CD4-positive, alpha-beta T cell treated with Interleukin-4 for 4 hours (primary cell): ENCODE data around the gene AK5.

Source experiments
- DNase-seq: peaks from one replicate; pipeline ENCODE4 v3.0.0-alpha.2; 2020

The AK5 gene

DNA sequence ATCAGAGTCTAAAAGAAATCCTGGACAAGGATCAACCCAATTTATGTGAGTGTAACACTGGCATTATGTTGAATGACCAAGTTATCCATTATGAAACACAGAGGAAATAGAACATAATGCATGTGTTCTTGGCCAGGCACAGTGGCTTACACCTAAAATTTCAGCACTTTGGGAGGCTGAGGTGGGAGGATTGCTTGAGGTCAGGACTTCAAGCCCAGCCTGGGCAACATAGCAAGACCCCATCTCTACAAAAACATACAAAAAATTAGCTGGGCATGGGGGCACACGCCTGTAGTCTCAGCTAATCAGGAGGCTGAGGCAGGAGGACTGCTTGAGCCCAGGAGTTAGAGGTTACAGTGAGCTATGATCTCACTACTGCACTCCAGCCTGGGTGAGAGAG is 270.8 kb downstream of the AK5 start:
- DNase-seq, result no peak

DNA sequence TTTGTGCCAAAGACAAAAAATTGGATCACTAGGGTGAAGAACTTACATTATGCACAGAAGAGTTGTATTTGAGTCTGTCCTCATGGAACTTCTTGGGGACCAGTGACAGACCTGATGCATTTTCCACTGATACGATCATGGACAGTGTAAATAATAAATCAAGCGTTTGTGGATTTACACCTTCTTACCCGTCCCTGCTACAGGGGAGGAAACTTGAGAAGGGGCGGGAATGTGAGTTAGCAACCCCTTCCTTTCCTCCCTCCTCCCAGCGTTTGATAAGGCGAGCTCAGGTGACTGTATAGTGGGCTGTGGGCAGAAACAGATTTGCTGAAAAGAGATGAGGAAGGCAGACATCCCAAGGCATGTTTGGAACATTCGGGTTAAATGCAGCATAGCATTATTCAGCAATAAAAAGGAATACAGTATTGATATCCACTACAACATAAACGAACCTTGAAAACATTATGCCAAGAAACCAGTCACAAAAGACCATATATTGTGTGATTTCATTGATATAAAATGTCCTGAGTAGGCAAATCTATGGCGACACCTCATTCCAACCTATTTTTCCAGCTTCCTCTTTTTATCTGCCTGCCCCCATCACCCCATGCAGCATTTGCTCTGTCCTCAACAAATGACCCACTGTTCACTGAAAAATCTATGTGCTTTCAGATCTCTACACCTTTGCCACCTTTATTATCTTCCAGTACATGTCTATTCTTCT is 271.9 kb downstream of the AK5 start:
- DNase-seq, result no peak

DNA sequence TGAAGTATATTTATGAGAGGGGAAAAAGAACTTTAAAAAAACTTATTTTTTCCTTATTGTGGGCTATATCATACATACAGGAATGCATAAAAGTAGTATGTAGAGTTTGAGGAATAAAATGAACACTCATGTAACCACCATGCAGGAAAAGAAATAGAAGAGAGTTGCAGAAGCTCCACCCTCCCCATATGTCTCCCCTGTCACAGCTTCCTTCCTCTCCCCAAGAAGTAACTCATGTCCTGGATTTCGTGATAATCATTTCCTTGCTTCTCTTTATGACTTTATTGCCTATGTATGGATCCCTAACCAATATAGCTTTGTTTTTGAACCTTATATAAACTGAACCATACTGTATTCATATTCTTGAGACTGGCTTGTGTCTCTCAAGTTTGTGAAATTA is 274.2 kb downstream of the AK5 start:
- DNase-seq, result no peak

DNA sequence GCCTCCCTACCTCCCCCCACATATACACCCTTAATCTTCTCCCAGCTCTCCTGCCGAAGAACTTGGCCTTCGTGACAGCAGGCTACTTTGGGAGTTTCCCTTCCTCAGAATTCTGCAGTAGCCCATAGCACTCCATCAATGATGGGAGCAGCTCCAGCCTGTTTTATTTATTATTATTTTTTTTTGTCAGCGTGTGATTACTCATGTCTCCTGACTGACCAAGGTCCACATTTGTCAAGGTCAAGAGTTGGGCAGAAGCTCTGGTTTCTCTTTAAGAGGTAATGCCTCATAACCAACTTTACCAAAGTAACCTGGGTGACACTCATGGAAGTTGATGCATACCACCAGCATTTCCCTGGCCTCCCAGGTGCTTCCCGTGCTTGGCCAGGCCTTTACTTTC is 275.2 kb downstream of the AK5 start:
- DNase-seq, result no peak

DNA sequence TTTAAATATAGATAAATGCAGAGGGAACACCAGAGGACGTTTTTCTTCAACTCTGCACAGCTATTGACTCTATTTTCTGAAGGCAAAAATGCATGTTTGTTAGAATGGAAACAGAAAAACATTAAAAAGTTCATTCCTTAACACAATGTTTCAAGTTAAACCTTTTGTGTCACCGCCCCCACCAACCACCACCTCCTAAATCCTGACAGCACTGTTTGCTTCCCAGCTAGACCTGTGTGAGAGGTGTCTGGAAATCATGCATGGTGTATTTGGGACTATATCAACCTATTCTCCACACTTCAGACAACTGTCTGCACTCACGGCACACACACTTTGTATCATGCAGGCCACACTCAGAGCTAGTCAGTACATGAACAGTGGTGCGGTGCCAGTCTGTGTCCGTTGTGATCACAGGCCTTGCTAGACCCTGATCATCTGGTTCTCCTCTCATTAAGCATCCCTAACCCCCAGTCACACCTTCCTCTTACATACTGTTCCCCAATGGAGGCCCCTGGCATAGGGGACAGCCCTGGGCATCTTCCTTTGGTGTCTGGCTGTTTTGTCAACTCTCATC is 276.9 kb downstream of the AK5 start:
- no peak for DNase-seq

DNA sequence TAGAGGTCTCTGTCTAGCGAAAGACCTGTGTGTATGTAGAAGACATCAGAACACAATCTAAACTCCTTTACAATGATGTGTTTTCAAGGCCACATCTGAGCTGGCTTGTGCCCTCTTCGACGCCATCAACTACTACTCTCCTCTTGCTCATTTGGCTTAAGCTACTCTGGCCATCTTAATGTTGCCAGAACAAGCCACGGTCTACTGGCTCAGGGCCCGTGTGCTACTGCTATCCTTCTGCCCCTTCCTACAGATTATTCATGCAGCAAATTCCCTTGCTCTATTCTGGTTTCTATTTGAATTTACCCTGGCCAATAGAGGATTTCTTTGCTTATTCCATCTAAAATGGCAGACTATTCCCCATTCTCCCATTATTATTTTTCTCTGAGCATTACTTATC is 278.9 kb downstream of the AK5 start:
- no peak for DNase-seq

DNA sequence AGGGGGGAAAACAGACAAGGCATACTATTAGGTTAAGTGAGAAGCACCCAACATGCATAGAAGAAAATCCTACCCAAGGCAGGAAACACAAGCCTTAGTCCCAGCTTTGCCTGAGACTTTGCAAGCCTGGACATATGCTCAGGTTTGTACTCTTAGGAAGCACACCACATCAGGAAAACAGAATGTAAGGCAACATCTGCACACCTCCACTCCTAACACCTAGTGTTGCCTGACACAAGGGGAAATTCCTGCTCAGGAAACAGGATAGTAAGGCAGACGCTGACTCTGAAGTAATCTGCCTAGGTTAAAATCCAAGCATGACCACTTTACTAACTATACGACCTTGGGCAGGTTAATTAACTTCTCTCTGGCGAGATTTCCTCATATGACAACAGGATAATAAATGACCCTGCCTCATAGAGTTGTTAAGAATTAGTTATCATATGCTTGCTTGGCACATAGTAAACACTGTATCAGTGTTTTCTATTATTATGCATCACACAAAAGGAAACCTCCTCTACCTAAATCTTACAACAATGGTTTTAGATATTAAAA is 280.9 kb downstream of the AK5 start:
- DNase-seq, result no peak

DNA sequence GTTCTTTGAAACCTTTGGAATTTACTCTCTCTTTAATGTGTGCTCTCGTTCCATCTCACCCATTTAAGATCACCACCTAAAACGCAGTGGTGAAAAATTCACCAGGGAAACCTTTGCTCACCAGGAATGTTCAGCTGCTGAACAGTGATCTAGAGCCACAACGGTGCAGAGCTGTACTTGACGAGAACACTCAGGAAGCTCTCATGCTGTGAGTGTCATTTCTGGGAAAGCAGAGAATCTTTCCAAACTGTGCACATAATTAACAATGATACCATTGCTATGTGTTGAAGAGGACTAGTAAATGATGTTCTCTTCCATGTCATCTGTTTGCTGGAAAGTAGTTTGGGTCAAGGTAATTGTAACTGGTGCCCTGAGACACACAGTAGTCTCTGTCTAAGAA is 283.5 kb downstream of the AK5 start:
- DNase-seq, result no peak

DNA sequence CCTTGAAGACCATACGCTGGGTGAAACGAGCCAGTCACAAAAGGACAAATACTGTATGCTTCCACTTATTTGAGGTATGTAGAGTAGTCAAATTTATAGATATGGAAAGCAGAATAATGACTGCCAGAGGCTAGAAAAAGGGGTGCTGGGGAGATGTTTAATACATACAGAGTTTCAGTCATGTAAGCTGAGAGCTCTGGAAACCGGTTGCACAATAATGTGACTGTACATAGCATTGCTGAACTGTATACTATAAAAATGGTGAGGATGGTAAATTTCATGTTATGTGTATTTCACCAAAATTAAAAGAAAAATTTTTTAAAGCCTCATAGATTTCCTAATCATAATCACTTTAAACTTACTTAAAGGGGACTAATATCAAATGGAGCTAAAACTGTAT is 289.8 kb downstream of the AK5 start:
- no peak for DNase-seq

DNA sequence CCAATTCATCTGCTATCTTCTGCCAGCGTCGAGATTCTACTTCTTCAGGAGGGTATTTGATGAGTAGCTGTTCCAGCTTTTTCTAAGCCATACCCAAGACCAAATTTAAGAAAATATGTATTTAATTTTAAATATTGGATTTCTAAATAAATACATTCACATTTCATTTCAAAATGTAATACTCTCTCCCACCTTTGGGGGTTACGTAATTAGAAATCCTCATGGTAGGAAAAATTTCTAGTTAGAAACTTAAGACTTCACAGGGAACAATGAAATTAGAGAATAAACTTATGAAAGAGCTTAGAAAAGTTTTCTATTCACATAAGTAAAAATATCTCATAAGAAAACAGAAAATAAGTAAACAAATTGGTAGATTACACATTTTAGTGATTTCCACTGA is 297.7 kb downstream of the AK5 start:
- no peak for DNase-seq

DNA sequence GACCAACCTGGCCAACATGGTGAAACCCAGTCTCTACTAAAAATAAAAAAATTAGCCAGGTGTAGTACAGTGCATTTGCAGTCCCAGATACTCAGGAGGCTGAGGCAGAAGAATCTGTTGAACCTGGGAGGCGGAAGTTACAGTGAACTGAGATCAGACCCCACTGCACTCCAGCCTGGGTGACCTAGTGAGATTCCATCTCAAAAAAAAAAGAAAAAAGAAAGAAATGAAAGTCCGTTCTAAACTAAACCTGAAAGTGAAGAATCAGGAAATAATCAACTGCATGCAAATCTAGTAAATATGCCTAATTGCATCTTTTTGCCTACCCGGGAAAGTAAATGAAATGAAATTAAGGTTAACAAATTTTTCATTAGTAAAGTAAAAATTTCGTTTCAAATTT is 301.1 kb downstream of the AK5 start:
- DNase-seq, result no peak

DNA sequence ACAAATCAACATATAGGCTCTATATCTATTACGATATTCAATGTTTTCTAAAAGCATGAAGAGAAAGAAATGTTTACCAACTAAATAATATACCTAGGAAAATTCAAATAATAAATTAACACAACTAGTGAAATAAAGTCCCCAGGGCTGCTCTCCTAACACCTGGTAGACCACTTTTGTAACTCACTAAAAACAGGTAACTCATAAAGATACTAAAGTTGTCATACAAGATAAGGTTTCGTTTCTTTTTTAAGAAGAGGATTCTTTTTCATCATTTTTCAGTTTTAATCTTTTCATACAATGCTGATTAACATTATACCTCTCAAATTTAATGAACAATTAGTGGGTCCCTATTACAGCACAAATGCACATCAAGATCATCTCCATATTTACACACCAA is 301.7 kb downstream of the AK5 start:
- no peak for DNase-seq

DNA sequence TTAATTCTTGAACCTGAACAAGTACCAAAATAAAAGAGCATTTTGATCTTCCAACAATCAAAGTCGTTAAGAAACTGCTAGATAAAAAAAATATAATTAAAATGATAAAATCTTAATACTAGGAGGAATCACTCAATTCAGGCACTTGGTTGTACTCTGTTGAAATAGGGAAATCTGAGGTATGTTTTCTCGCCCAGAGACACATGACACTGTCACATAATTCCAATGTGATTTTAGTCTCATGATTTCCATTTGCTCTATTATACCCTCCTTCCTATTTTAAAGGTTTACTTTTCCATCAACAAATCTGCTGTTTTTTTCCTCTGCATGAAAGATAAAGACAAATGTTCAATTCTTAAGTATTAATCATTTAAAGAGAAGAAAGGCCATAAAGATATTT is 303.1 kb downstream of the AK5 start:
- no peak for DNase-seq

DNA sequence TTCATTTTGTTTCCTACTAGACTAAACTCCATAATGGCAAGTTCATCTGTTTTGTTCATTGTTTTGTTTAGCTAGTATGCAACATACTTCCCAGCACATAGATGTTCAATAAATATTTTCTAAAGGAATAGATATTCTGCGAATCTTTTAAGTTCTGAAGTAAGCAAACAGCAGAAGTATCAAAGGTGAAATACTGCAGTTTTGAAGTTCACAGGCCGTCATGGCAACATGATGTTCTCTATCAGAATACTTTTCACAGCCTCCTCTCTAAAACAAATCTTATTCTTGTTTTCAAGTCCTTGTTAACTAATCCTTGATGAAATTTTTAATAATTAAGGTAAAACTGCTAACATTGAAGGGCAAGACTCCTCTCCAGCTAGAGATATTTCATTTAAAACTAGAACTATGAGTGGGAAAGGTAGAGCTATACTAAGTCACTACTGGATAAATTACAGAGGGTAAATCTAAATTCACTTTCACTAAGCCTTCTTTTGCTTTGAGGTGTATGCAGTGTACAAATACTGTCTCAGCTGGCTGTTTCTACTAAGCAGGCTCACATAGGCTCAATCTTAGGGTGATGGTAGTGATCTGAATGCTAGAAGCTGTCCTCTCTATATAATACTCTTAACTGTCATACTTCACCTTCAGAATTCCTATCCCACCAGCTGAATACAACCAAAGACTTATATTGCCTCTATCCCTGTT is 303.9 kb downstream of the AK5 start:
- no peak for DNase-seq

DNA sequence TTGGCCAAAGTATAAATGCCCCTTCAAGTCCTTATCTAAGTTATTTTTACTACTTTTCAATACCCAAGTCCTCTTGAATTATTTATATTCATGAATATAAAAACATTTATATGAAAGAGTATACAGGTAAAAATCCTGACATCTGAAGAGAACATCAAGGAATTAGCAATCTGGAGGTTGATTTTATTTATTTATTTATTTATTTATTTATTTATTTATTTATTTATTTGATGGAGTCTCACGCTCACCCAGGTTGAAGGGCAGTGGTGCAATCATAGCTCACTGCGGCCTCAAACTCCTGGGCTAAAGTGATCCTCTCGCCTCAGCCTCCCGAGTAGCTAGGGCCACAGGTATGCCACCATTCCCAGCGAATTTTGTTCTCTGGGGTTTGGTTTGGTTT is 307.4 kb downstream of the AK5 start:
- DNase-seq, result no peak

DNA sequence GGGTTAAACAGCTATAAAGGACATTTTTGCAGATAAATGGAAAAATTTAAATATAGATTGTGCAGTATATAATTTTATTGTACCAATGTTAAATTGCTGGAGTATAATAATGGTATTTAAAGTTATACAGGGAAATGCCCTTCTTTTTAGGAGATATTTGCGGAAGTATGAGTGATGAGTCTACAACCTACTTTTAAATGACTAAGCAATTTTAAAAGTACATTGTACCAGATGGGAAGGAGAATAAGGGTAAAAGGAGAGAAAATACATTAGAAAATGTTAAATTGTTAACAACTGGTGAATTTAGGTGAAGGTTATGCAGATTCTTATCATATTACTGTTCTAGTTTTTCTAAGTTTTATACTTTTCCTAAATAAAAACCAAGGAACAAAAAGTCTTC is 308.8 kb downstream of the AK5 start:
- no peak for DNase-seq

DNA sequence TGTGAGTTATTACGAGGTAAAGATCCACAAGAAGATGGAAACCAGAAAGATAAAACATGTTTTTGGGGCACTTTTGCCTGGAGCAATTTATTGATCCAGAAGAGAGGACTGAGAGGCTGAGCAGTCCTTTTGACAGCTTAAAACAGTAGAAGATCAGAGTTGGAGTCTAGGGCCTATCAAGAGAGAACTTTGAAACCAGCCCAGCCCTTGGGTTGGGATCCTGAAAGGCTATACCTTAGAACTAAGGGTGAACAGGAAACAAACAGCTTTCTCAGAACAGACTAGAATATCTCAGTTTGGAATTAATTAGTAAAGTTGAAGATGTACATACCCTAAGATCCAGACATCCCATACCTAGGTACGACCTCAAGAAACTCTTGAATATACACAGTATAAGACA is 311.1 kb downstream of the AK5 start:
- no peak for DNase-seq

DNA sequence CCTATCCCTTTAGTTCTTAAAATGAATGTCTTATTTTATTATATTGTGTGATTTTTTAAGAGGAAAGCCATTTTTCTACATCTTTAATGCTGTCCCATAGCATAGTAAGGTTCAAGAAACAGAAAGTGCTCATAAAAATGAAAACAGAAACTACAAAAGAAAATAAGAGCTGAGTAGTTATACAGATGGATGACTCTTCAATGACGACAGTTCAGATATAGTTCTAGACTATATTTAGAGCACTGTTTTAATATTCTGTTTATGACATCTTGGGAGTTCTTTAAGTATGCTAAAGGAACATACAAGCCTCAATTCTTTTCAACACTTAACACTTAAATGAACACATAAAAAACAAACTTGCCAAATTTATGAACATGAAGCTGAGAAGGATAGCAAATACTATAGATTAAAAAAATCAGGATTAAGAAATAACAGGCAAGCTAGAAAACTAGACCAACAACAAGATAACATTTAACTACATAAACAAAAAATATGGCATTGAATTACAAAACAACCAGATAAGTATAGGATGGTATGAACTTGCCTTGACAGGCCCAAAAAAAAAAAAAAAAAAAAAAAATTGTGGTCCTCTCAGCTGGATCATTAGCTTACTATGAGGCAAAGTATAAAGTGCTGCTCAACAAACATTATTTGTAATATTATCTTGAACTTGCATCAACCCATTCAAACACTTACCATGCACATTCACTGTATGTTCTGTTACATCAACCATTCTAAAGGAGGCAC is 312.7 kb downstream of the AK5 start:
- DNase-seq, result no peak

DNA sequence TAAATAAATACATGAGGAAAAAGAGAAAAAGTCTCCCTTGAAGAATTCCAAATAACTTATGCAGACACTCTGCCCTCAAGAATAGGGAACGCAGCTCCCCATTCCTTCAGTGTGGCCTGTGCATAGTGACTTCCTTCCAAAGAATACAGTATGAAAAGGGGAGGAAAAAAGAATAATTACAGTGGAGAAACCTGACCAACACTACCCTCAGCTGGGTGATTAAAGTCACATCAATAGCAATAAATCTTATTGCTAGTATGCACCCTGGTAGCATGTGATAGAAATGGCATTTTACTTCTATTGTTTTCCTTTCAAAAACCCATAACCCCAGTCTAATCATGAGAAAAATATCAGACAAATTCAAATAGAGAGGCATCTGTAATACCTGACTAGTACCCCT is 315.5 kb downstream of the AK5 start:
- no peak for DNase-seq

DNA sequence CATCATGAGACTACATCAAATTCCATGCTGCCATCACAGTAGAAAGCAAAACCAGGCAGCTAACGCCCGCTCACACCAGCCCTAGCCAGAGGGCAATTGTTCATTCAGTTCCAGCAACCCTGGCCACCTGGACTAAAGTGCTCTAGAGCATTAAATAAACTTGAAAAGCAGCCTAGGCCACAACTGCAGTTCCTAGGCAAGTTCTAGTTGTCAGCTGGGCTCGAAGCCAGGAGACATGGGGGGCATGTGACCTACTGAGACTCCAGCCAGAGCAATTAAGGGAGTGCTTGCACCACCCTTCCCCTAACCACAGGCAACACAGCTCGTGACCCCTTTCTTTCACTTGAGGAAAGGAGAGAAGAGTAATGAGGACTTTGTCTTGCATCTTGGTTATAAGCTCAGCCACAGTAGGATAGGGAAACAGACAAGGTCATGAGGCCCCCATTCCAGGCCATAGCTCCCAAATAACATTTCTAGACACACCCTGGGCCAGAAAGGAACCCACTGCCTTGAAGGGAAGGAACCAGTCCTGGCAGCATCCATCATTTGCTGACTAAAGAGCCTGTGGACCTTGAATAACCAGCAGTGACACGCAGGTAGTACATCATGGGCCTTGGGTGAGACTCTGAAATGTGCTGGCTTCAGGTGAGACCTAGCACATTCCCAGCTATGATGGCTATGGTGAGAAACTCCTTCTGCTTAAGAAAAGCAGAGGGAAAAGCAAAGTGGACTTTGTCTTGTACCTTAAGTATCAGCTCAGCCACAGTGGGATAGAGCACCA is 323.6 kb downstream of the AK5 start:
- DNase-seq, result no peak

DNA sequence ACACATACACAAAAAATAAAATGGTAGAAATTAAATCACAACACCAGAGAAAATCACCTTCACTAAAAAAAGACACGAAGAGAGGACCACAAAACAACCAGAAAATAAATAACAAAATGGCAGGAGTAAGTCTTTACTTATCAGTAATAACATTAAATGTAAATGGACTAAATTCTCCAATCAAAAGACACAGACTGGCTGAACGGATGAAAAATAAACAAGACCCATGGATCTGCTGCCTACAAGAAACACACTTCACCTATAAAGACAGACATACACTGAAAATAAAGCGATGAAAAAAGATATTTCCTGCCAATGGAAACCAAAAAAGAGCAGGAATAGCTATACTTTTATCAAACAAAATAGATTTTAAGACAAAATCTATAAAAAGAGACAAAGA is 327.1 kb downstream of the AK5 start:
- DNase-seq, result no peak
